ENCODE results near the gene MKLN1.
"Not testable (repeated sequence)": the region's sequence is repeated elsewhere in the genome, so short reads cannot be mapped to it uniquely, and the experiment has no call there.

The MKLN1 gene

GRCh38 chr7:131431756-131432155 lies 104.1 kb downstream of the MKLN1 start:
- DNase-seq, result no peak

GRCh38 chr7:131436384-131436783 lies 108.7 kb downstream of the MKLN1 start:
- no peak for DNase-seq
- intact Hi-C loops (cut with DNase I), result loop anchor here (10.0 kb wide), 1 partner anchor 332 kb away; no protein-coding TSS in a partner anchor

More at GRCh38 chr7:131431756-131432155, 104.1 kb downstream of the MKLN1 start:
- intact Hi-C loops (cut with DNase I), result loop anchor here (10.0 kb wide), 1 partner anchor 327 kb away; no protein-coding TSS in a partner anchor

GRCh38 chr7:131438969-131439368 lies 111.3 kb downstream of the MKLN1 start:
- DNase-seq, result no peak
- intact Hi-C loops (cut with DNase I), result loop anchor here (10.0 kb wide), 1 partner anchor 334 kb away; no protein-coding TSS in a partner anchor

GRCh38 chr7:131443496-131443895 lies 115.8 kb downstream of the MKLN1 start:
- DNase-seq, result no peak
- intact Hi-C loops (cut with DNase I), result no loop called here

- intact Hi-C loops (cut with DNase I), result no loop called here
- DNase-seq, result no peak
These were observed 117.0 kb downstream of the MKLN1 start for GRCh38 chr7:131444683-131445082.

- intact Hi-C loops (cut with DNase I), result no loop called here
- no peak for DNase-seq
These were observed 121.8 kb downstream of the MKLN1 start for GRCh38 chr7:131449373-131449902.

- DNase-seq, result no peak
These were observed 126.8 kb downstream of the MKLN1 start for GRCh38 chr7:131454498-131454897.

GRCh38 chr7:131455001-131455400 lies 127.3 kb downstream of the MKLN1 start:
- intact Hi-C loops (cut with DNase I), result no loop called here
- DNase-seq, result no peak

More at GRCh38 chr7:131454498-131454897, 126.8 kb downstream of the MKLN1 start:
- intact Hi-C loops (cut with DNase I), result no loop called here

- DNase-seq, result no peak
- intact Hi-C loops (cut with DNase I), result no loop called here
These were observed 127.9 kb downstream of the MKLN1 start for GRCh38 chr7:131455546-131455945.

- DNase-seq, result no peak
- intact Hi-C loops (cut with DNase I), result no loop called here
These were observed 128.7 kb downstream of the MKLN1 start for GRCh38 chr7:131456338-131456737.

- intact Hi-C loops (cut with DNase I), result no loop called here
- DNase-seq, result no peak
These were observed 131.6 kb downstream of the MKLN1 start for GRCh38 chr7:131459256-131459655.

GRCh38 chr7:131462059-131462458 lies 134.4 kb downstream of the MKLN1 start:
- no peak for DNase-seq
- intact Hi-C loops (cut with DNase I), result no loop called here

- DNase-seq; intact Hi-C loops (cut with DNase I): not testable (repeated sequence)
These were observed 135.0 kb downstream of the MKLN1 start for GRCh38 chr7:131462715-131463114.

GRCh38 chr7:131466735-131467365 lies 139.2 kb downstream of the MKLN1 start:
- no peak for DNase-seq
- intact Hi-C loops (cut with DNase I), result no loop called here

- intact Hi-C loops (cut with DNase I), result no loop called here
- no peak for DNase-seq
These were observed 140.1 kb downstream of the MKLN1 start for GRCh38 chr7:131467788-131468187.

GRCh38 chr7:131471250-131472004 lies 143.8 kb downstream of the MKLN1 start:
- no peak for DNase-seq
- intact Hi-C loops (cut with DNase I), result no loop called here

- intact Hi-C loops (cut with DNase I), result no loop called here
- no peak for DNase-seq
These were observed 149.1 kb downstream of the MKLN1 start for GRCh38 chr7:131476740-131477139.

GRCh38 chr7:131480384-131481315 lies 153.0 kb downstream of the MKLN1 start:
- no peak for DNase-seq
- intact Hi-C loops (cut with DNase I), result no loop called here

- intact Hi-C loops (cut with DNase I), result no loop called here
- no peak for DNase-seq
These were observed 155.1 kb downstream of the MKLN1 start for GRCh38 chr7:131482800-131483199.

Data from head of caudate nucleus (tissue), 42 donors.